ENCODE results near the gene ZNF202. TPM values are rescaled to one million over a fixed set of nuclear protein-coding genes. Genes with fewer than 3 reads are reported as not detected.
"Not testable (repeated sequence)": the region's sequence is repeated elsewhere in the genome, so short reads cannot be mapped to it uniquely, and the experiment has no call there.

The ZNF202 gene
- polyA plus RNA-seq, 10 donors = 13.1 to 21.9 (median 18.3) TPM

GRCh38 chr11:123742031-123742723 is 717 bp upstream of the ZNF202 start:
- peak in 1 of 3 donors; percentile 8 for DNase-seq

GRCh38 chr11:123740787-123741158 is 687 bp downstream of the ZNF202 start:
- DNase-seq = peak in 1 of 3 donors; percentile 5

- DNase-seq = no peak
These were observed 3.1 kb downstream of the ZNF202 start for GRCh38 chr11:123738374-123738773.

- DNase-seq = no peak
These were observed 4.7 kb downstream of the ZNF202 start for GRCh38 chr11:123736769-123737168.

- no peak for DNase-seq
These were observed 11.9 kb downstream of the ZNF202 start for GRCh38 chr11:123729602-123730001.

- DNase-seq = no peak
These were observed 15.3 kb downstream of the ZNF202 start for GRCh38 chr11:123725995-123726655.

GRCh38 chr11:123719452-123719851 is 22.0 kb downstream of the ZNF202 start:
- no peak for DNase-seq

- no peak for DNase-seq
These were observed 23.0 kb downstream of the ZNF202 start for GRCh38 chr11:123718469-123718868.

GRCh38 chr11:123718063-123718462 is 23.4 kb downstream of the ZNF202 start:
- no peak for DNase-seq

- DNase-seq = not testable (repeated sequence)
These were observed 28.8 kb downstream of the ZNF202 start for GRCh38 chr11:123712627-123713026.

GRCh38 chr11:123707606-123708205 is 33.8 kb downstream of the ZNF202 start:
- DNase-seq = peak; percentile 53 to 77 (median 67)

GRCh38 chr11:123707206-123707605 is 34.3 kb downstream of the ZNF202 start:
- DNase-seq = no peak

- no peak for DNase-seq
These were observed 37.1 kb downstream of the ZNF202 start for GRCh38 chr11:123704341-123704740.

- no peak for DNase-seq
These were observed 38.8 kb downstream of the ZNF202 start for GRCh38 chr11:123702696-123703095.

- peak in 2 of 3 donors; percentile 11 to 38 for DNase-seq
These were observed 39.3 kb downstream of the ZNF202 start for GRCh38 chr11:123702139-123702538.

GRCh38 chr11:123700772-123701171 is 40.7 kb downstream of the ZNF202 start:
- no peak for DNase-seq

- no peak for DNase-seq
These were observed 42.8 kb downstream of the ZNF202 start for GRCh38 chr11:123698546-123699127.

GRCh38 chr11:123696183-123696582 is 45.3 kb downstream of the ZNF202 start:
- no peak for DNase-seq

- DNase-seq = no peak
These were observed 46.2 kb downstream of the ZNF202 start for GRCh38 chr11:123695231-123695630.

- no peak for DNase-seq
These were observed 46.9 kb downstream of the ZNF202 start for GRCh38 chr11:123694551-123694950.

- DNase-seq = no peak
These were observed 48.5 kb downstream of the ZNF202 start for GRCh38 chr11:123692961-123693360.

GRCh38 chr11:123690485-123690884 is 51.0 kb downstream of the ZNF202 start:
- no peak for DNase-seq

GRCh38 chr11:123684601-123685000 is 56.9 kb downstream of the ZNF202 start:
- no peak for DNase-seq
